HG02852 (cell line): Measurements from ENCODE around the gene DCTN5.
"Not testable (repeated sequence)": the region's sequence is repeated elsewhere in the genome, so short reads cannot be mapped to it uniquely, and the experiment has no call there.

ENCODE experiments used
- ATAC-seq: cut with Tn5 transposase; IDR thresholded peaks from one replicate; pipeline ENCODE4 v1.9.1; 2021; ENCODE audit warnings: mild to moderate bottlenecking, moderate library complexity; ENCODE audit not compliant: unreplicated experiment

The DCTN5 gene

GRCh38 chr16:23640931-23641765, at the start of gene DCTN5, which contains the start of gene PALB2:
TSS of gene DCTN5 (plus strand) at chr16:23641466. CDS start at chr16:23641543, 77 bp downstream.
TSS of gene PALB2 (minus strand) at chr16:23641310. CDS start at chr16:23641157, 153 bp downstream.
- peak; percentile 94 for ATAC-seq

- no peak for ATAC-seq
Measured at GRCh38 chr16:23594186-23594585, 47.1 kb upstream of the DCTN5 start.

- no peak for ATAC-seq
Measured at GRCh38 chr16:23595246-23595950, 45.9 kb upstream of the DCTN5 start.

GRCh38 chr16:23595951-23596720, 45.1 kb upstream of the DCTN5 start, which contains the start of gene NDUFAB1:
TSS of gene NDUFAB1 (minus strand) at chr16:23596316. CDS start at chr16:23596290, 26 bp downstream.
- ATAC-seq, result peak; percentile 84

- no peak for ATAC-seq
Measured at GRCh38 chr16:23597003-23597756, 44.1 kb upstream of the DCTN5 start.

- no peak for ATAC-seq
Measured at GRCh38 chr16:23607726-23608125, 33.5 kb upstream of the DCTN5 start.

- ATAC-seq, result no peak
Measured at GRCh38 chr16:23608194-23608593, 33.1 kb upstream of the DCTN5 start.

GRCh38 chr16:23609929-23610328, 31.3 kb upstream of the DCTN5 start:
- no peak for ATAC-seq

GRCh38 chr16:23610905-23611304, 30.4 kb upstream of the DCTN5 start:
- not testable (repeated sequence) for ATAC-seq

- ATAC-seq, result no peak
Measured at GRCh38 chr16:23611936-23612335, 29.3 kb upstream of the DCTN5 start.

GRCh38 chr16:23615805-23616204, 25.5 kb upstream of the DCTN5 start:
- ATAC-seq, result no peak

- no peak for ATAC-seq
Measured at GRCh38 chr16:23624092-23624491, 17.2 kb upstream of the DCTN5 start.

GRCh38 chr16:23629516-23629915, 11.8 kb upstream of the DCTN5 start:
- ATAC-seq, result no peak

GRCh38 chr16:23631874-23632273, 9.4 kb upstream of the DCTN5 start:
- ATAC-seq, result not testable (repeated sequence)

GRCh38 chr16:23634461-23635036, 6.7 kb upstream of the DCTN5 start:
- ATAC-seq, result no peak

GRCh38 chr16:23635958-23636357, 5.3 kb upstream of the DCTN5 start:
- no peak for ATAC-seq

- no peak for ATAC-seq
Measured at GRCh38 chr16:23640615-23640930, 693 bp upstream of the DCTN5 start.

- no peak for ATAC-seq
Measured at GRCh38 chr16:23642246-23642774, 1.0 kb downstream of the DCTN5 start.

- ATAC-seq, result no peak
Measured at GRCh38 chr16:23650674-23651416, 9.6 kb downstream of the DCTN5 start.
